HG03060 (cell line): Measurements from ENCODE around the gene ANKRD27.
"Not testable (repeated sequence)": the region's sequence is repeated elsewhere in the genome, so short reads cannot be mapped to it uniquely, and the experiment has no call there.

ENCODE experiments used
- ATAC-seq: cut with Tn5 transposase; IDR thresholded peaks from one replicate; pipeline ENCODE4 v1.9.1; 2021; ENCODE audit warnings: low read depth, moderate number of reproducible peaks; ENCODE audit not compliant: unreplicated experiment

ANKRD27 gene

GRCh38 chr19:32611161-32611560 is 63.8 kb downstream of the ANKRD27 start:
- ATAC-seq = no peak

GRCh38 chr19:32607479-32607878 is 67.5 kb downstream of the ANKRD27 start:
- no peak for ATAC-seq

GRCh38 chr19:32606289-32606688 is 68.7 kb downstream of the ANKRD27 start:
- ATAC-seq = no peak

GRCh38 chr19:32605544-32605943 is 69.4 kb downstream of the ANKRD27 start:
- no peak for ATAC-seq

GRCh38 chr19:32603961-32604360 is 71.0 kb downstream of the ANKRD27 start:
- no peak for ATAC-seq

- ATAC-seq = no peak
These were observed 75.2 kb downstream of the ANKRD27 start for GRCh38 chr19:32599736-32600157.

- ATAC-seq = no peak
These were observed 75.7 kb downstream of the ANKRD27 start for GRCh38 chr19:32599258-32599657.

- ATAC-seq = no peak
These were observed 77.0 kb downstream of the ANKRD27 start for GRCh38 chr19:32598022-32598421.

- no peak for ATAC-seq
These were observed 79.5 kb downstream of the ANKRD27 start for GRCh38 chr19:32595491-32595890.

GRCh38 chr19:32594021-32594420 is 81.0 kb downstream of the ANKRD27 start:
- ATAC-seq = no peak

- ATAC-seq = not testable (repeated sequence)
These were observed 87.1 kb downstream of the ANKRD27 start for GRCh38 chr19:32587747-32588504.

- ATAC-seq = no peak
These were observed 93.2 kb downstream of the ANKRD27 start for GRCh38 chr19:32581705-32582179.

- ATAC-seq = peak; percentile 59
These were observed 93.9 kb downstream of the ANKRD27 start, which contains the start of gene PDCD5 for GRCh38 chr19:32580901-32581704. TSS of gene PDCD5 (plus strand) at chr19:32581190. CDS start at chr19:32581262, 72 bp downstream.

GRCh38 chr19:32580353-32580900 is 94.6 kb downstream of the ANKRD27 start:
- no peak for ATAC-seq

GRCh38 chr19:32576790-32577189 is 98.2 kb downstream of the ANKRD27 start:
- no peak for ATAC-seq

- no peak for ATAC-seq
These were observed 101.5 kb downstream of the ANKRD27 start for GRCh38 chr19:32573492-32573794.

GRCh38 chr19:32572700-32573491 is 102.1 kb downstream of the ANKRD27 start:
- not testable (repeated sequence) for ATAC-seq

GRCh38 chr19:32571471-32572075 is 103.4 kb downstream of the ANKRD27 start:
- ATAC-seq = not testable (repeated sequence)

- ATAC-seq = no peak
These were observed 104.7 kb downstream of the ANKRD27 start for GRCh38 chr19:32570081-32570785.
